Right lobe of liver (tissue), 4 donors: ENCODE results near the gene AADACL4.

Source experiments
- CTCF ChIP-seq, 4 donors: fragments of 200-600 bp in 3 of 4; fragments of 450-650 bp in 1 of 4; IDR thresholded peaks; one replicate each; pipeline versions ENCODE4 v1.5.1 to v1.8.0; 2016 to 2022; ENCODE audit warnings: antibody characterized with exemption in 4 of 4, mild to moderate bottlenecking in 2 of 4
- POLR2A ChIP-seq: fragments of 450-650 bp; IDR thresholded peaks from one replicate; pipeline ENCODE4 v1.6.1; 2017; ENCODE audit warnings: antibody characterized with exemption, mild to moderate bottlenecking
- donor health status: DM: no; HTN: no; CAD: no.
- donor health status: DM: no; HTN: no; CAD: no.
- donor health status: DM: no; HTN: yes; CAD: no.

GRCh38 chr1:12626888-12627287 lies 17.0 kb upstream of the AADACL4 start:
- no peak for TF ChIP-seq CTCF (IDR thresholded peaks at IDR 0.05)
- no peak for TF ChIP-seq POLR2A
